Vagina (tissue), 2 donors: ENCODE measurements around the gene IGF2BP3.

Experiments used
- POLR2A ChIP-seq, 2 donors: fragments of 450-650 bp; IDR thresholded peaks; one replicate each; pipeline ENCODE4 v1.6.1; 2017; ENCODE audit warnings: antibody characterized with exemption in 2 of 2, mild to moderate bottlenecking in 2 of 2, moderate library complexity in 2 of 2
- TF ChIP-seq, protein P1 (sequence below), 3 experiments: fragments of 450-650 bp in 2 of 3; fragments of 200-600 bp in 1 of 3; sonication (generic) in 1 of 3; IDR thresholded peaks; one replicate each; pipeline ENCODE4 v1.5.1; 2017 to 2019; ENCODE audit warnings: antibody characterized with exemption in 3 of 3, mild to moderate bottlenecking in 2 of 3, moderate library complexity in 2 of 3

DNA sequence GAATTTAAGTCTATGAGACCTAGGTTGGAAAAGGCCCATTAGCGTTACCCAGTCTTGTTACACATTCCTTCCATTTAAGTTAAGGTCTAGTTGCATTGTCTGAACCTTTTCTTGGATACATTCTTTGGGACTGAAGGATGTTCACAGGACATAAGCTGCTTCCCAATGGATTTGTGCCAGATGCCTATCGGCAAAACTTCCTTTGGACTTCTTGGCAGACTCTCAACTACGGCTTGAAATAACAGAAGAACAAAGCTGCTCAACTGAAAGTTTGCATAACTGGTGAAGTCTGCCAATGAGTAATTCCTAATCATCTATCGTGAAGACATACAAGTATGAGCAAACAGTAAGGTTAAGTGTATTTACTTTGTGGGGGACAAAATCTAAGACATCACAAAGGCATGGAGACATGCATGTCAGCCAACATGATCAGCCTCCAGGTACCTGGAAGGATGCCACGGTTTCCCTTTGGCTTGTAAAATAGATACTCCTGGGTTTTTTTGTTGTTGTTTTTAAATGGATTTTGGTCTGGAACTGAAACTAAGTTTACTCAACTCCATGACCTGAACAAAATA lies 135.7 kb downstream of the IGF2BP3 start:
- no peak for TF ChIP-seq POLR2A (IDR thresholded peaks at IDR 0.05)
- TF ChIP-seq, protein P1, sequence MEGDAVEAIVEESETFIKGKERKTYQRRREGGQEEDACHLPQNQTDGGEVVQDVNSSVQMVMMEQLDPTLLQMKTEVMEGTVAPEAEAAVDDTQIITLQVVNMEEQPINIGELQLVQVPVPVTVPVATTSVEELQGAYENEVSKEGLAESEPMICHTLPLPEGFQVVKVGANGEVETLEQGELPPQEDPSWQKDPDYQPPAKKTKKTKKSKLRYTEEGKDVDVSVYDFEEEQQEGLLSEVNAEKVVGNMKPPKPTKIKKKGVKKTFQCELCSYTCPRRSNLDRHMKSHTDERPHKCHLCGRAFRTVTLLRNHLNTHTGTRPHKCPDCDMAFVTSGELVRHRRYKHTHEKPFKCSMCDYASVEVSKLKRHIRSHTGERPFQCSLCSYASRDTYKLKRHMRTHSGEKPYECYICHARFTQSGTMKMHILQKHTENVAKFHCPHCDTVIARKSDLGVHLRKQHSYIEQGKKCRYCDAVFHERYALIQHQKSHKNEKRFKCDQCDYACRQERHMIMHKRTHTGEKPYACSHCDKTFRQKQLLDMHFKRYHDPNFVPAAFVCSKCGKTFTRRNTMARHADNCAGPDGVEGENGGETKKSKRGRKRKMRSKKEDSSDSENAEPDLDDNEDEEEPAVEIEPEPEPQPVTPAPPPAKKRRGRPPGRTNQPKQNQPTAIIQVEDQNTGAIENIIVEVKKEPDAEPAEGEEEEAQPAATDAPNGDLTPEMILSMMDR (IDR thresholded peaks at IDR 0.05): no peak
